Measurements from ENCODE around the gene CCDC78.

DNA sequence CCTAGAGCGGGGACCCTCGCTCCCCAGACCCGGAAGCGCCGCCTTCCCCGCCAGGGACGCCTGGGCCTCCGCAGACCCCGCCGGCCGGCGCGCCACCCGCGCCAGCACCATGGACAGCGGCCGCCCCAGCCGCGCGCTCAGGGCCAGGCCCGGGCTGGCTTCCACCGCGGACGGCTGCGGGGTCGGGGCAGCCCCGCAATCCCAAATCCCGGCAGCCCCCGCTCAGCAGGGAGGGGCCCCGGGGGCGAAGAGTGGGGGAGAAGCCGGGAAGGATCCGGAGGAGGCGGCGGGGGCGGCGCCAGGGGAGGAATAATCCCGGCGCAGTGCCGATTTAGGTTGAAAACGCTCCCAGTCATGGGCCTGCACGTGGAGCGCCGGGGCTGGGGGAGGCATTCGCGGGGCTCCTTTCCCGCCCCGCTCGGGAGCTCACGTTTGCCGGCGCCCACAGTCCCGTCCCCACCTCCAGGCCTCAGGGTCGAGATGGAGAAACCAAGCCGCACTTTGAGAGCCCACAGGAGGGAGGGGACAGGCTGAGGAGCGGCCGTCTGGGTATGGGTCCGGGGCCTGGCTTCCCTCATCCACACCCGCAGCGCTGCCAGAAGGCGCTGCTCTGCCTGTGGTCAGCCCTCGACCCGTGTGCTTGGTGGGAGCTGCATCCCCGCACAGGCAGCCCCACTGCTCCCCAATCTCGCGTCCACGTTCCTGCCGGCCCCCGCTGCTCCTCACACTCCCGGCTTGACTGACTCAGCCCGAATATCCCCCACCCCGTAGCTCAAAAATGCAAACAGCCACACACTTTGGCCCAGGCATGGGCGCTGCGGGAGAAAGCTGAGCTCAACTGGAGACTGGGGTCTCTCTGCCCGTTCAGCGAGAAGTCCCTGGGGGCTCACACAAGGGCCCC is 25.3 kb downstream of the CCDC78 start:
- TF ChIP-seq, protein P1, sequence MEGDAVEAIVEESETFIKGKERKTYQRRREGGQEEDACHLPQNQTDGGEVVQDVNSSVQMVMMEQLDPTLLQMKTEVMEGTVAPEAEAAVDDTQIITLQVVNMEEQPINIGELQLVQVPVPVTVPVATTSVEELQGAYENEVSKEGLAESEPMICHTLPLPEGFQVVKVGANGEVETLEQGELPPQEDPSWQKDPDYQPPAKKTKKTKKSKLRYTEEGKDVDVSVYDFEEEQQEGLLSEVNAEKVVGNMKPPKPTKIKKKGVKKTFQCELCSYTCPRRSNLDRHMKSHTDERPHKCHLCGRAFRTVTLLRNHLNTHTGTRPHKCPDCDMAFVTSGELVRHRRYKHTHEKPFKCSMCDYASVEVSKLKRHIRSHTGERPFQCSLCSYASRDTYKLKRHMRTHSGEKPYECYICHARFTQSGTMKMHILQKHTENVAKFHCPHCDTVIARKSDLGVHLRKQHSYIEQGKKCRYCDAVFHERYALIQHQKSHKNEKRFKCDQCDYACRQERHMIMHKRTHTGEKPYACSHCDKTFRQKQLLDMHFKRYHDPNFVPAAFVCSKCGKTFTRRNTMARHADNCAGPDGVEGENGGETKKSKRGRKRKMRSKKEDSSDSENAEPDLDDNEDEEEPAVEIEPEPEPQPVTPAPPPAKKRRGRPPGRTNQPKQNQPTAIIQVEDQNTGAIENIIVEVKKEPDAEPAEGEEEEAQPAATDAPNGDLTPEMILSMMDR (IDR thresholded peaks at IDR 0.05) = no peak
- TF ChIP-seq POLR2A (IDR thresholded peaks at IDR 0.05) (no peak), EP300 (IDR thresholded peaks at IDR 0.05; ENCODE audit: low read depth) (no peak)

Data from transverse colon (tissue), 3 donors.